ENCODE results near the gene CRK.
"Not testable (repeated sequence)": the region's sequence is repeated elsewhere in the genome, so short reads cannot be mapped to it uniquely, and the experiment has no call there.

CRK gene

DNA sequence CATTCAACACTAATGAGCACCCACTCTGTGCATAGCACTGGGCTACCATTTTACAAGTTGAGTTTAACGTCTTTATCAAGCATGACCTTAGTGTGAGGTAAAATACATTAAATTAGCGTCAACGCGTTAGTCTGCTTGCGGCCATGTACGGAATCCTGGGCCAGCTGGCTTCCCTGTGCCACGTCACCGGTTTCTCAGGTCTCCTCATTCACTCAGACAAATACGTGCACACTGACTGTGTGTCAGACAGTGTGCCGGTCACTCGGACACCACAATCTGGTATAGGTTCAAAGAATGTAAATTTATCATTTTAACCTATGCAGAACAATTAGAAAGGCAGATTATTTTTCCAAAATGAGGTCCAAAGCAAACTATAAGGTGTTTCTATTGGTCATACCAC is 34.6 kb downstream of the CRK start:
- no peak overlapping the region for H3K4me3 ChIP-seq (ENCODE audit: low read depth, low read length)
- no peak for DNase-seq (ENCODE audit: low read depth)
- TF ChIP-seq POLR2A (IDR thresholded peaks at IDR 0.05; ENCODE audit: extremely low read depth, insufficient read length) (no peak), MYC (IDR thresholded peaks at IDR 0.05; ENCODE audit: low read depth, low read length) (no peak)
- TF ChIP-seq, protein P1, sequence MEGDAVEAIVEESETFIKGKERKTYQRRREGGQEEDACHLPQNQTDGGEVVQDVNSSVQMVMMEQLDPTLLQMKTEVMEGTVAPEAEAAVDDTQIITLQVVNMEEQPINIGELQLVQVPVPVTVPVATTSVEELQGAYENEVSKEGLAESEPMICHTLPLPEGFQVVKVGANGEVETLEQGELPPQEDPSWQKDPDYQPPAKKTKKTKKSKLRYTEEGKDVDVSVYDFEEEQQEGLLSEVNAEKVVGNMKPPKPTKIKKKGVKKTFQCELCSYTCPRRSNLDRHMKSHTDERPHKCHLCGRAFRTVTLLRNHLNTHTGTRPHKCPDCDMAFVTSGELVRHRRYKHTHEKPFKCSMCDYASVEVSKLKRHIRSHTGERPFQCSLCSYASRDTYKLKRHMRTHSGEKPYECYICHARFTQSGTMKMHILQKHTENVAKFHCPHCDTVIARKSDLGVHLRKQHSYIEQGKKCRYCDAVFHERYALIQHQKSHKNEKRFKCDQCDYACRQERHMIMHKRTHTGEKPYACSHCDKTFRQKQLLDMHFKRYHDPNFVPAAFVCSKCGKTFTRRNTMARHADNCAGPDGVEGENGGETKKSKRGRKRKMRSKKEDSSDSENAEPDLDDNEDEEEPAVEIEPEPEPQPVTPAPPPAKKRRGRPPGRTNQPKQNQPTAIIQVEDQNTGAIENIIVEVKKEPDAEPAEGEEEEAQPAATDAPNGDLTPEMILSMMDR (IDR thresholded peaks at IDR 0.05; ENCODE audit: low read depth, low read length): no peak
- TF ChIP-seq, protein P2, sequence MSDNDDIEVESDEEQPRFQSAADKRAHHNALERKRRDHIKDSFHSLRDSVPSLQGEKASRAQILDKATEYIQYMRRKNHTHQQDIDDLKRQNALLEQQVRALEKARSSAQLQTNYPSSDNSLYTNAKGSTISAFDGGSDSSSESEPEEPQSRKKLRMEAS (IDR thresholded peaks at IDR 0.05; ENCODE audit: low read depth, low read length): no peak

DNA sequence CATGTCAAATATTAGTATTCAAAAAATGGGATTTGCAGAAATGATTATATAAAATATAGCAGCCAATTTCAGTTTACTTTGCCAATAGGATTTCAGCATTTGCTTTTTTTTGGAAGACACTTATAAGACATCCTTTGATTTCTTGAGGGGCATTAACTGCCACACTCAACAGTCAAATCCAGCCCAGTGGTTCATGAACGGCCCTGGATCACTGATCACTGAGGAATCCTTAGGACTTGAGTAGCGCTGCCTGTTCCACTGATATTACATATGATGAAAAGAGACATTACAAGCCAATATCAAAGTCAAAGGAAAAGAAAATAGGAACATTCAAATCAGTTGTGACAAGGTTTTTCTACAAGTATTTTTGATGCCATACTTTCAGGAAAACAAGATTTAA is 35.1 kb downstream of the CRK start:
- DNase-seq (ENCODE audit: low read depth): no peak
- no peak for TF ChIP-seq MYC (IDR thresholded peaks at IDR 0.05; ENCODE audit: low read depth, low read length)
- no peak for TF ChIP-seq POLR2A (IDR thresholded peaks at IDR 0.05; ENCODE audit: extremely low read depth, insufficient read length)
- TF ChIP-seq, protein P1 (IDR thresholded peaks at IDR 0.05; ENCODE audit: low read depth, low read length): no peak
- TF ChIP-seq, protein P2 (IDR thresholded peaks at IDR 0.05; ENCODE audit: low read depth, low read length): no peak
- no peak overlapping the region for H3K4me3 ChIP-seq (ENCODE audit: low read depth, low read length)

DNA sequence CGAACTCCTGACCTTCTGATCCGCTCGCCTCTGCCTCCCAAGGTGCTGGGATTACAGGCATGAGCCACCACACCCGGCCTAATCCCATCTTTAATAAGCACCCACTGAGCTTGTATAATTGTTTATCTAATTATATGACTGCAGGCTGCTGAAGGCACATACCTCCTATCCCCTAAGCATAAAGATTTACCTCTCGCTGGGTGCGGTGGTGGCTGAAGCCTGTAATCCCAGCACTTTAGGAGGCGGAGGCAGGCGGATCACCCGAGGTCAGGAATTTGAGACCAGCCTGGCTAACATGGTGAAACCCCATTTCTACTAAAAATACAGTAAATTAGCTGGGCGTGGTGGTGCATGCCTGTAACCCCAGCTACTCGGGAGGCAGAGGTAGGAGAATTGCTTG is 35.9 kb downstream of the CRK start:
- no peak overlapping the region for H3K4me3 ChIP-seq (ENCODE audit: low read depth, low read length)
- DNase-seq (ENCODE audit: low read depth): no peak
- TF ChIP-seq MYC (IDR thresholded peaks at IDR 0.05; ENCODE audit: low read depth, low read length) (no peak), POLR2A (IDR thresholded peaks at IDR 0.05; ENCODE audit: extremely low read depth, insufficient read length) (no peak)
- TF ChIP-seq, protein P2 (IDR thresholded peaks at IDR 0.05; ENCODE audit: low read depth, low read length): no peak
- TF ChIP-seq, protein P1 (IDR thresholded peaks at IDR 0.05; ENCODE audit: low read depth, low read length): no peak

DNA sequence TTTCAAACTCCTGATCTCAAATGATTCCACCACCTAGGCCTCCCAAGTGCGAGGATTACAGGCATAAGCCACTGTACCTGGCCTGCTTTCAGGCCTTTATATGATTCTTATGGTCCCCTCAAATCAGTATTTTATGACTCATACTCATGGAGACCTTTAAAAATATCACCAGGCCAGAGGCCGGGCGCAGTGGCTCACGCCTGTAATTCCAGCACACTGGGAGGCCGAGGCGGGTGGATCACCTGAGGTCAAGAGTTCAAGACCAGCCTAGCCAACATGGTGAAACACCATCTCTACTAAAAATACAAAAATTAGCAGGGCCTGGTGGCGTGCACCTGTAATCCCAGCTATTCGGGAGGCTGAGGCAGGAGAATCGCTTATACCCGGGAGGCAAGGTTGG is 37.6 kb downstream of the CRK start:
- H3K4me3 ChIP-seq (ENCODE audit: low read depth, low read length); DNase-seq (ENCODE audit: low read depth): not testable (repeated sequence)

DNA sequence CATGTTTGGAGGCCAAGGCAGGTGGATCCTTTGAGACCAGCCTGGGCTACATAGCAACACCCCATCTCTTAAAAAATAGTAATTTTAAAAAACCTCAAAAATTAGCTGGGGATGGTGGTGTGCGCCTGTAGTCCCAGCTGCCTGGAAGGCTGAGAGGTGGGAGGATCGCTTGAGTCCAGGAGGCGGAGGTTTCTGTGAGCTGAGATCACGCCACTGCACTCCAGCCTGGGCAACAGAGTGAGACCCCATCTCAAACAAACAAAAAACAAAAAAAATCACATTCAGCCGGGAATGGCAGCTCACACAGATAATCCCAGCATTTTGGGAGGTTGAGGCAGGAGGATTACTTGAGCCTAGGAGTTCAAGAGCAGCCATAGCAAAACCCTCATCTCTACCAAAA is 39.6 kb downstream of the CRK start:
- no peak for DNase-seq (ENCODE audit: low read depth)
- no peak overlapping the region for H3K4me3 ChIP-seq (ENCODE audit: low read depth, low read length)
- TF ChIP-seq, protein P2 (IDR thresholded peaks at IDR 0.05; ENCODE audit: low read depth, low read length): no peak
- TF ChIP-seq, protein P1 (IDR thresholded peaks at IDR 0.05; ENCODE audit: low read depth, low read length): no peak
- TF ChIP-seq MYC (IDR thresholded peaks at IDR 0.05; ENCODE audit: low read depth, low read length) (no peak), POLR2A (IDR thresholded peaks at IDR 0.05; ENCODE audit: extremely low read depth, insufficient read length) (no peak)

DNA sequence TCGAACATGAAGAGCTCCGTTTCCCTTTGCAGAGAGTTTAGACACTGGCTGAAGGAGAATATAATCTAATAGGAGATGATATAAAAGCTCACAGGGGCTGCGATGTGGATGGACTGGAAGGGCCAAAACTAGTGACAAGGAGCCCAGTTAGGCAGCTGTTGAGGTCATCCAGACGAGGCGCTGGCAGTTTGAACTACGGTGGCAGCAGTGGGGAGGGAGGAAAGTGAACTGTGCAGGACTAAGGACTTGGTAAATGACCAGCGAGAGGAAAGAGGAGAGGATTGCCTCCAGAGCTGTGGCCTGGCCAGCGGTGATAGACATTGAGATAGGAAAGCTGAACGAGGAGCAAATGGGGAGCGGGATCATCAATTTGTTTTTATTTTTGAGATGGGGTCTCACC is 41.4 kb downstream of the CRK start:
- DNase-seq (ENCODE audit: low read depth): no peak
- TF ChIP-seq, protein P1 (IDR thresholded peaks at IDR 0.05; ENCODE audit: low read depth, low read length): no peak
- TF ChIP-seq POLR2A (IDR thresholded peaks at IDR 0.05; ENCODE audit: extremely low read depth, insufficient read length): no peak
- TF ChIP-seq, protein P2 (IDR thresholded peaks at IDR 0.05; ENCODE audit: low read depth, low read length): no peak
- no peak for TF ChIP-seq MYC (IDR thresholded peaks at IDR 0.05; ENCODE audit: low read depth, low read length)
- H3K4me3 ChIP-seq (ENCODE audit: low read depth, low read length): no peak overlapping the region

All from NB4 (cell line).